ENCODE measurements around the gene CARS1.

DNA sequence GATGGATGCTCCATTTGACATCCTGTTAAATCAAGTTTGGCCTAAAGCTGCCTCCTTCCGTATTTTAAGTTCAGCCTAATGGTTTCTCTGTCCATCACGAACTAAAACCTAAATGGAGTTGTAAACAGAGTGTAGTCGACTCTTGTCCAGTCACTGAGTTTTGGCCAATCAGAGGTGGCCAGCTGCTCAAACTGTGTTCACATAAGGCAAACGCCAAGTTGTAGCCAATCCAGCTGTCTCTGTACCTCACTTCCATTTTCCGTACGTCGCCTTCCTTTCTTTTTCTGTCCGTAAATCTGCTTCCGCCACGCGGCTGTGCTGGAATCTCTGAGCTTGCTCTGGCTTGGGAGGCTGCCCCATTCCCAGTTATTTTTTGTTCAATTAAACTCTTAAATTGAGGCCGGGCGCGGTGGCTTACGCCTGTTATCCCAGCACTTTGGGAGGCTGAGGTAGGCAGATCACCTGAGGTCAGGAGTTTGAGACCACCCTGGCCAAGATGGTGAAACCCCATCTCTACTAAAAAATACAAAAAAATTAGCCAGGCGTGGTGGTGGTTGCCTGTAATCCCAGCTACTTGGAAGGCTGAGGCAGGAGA, 20.7 kb upstream of the CARS1 start:
- TF ChIP-seq, protein P1, sequence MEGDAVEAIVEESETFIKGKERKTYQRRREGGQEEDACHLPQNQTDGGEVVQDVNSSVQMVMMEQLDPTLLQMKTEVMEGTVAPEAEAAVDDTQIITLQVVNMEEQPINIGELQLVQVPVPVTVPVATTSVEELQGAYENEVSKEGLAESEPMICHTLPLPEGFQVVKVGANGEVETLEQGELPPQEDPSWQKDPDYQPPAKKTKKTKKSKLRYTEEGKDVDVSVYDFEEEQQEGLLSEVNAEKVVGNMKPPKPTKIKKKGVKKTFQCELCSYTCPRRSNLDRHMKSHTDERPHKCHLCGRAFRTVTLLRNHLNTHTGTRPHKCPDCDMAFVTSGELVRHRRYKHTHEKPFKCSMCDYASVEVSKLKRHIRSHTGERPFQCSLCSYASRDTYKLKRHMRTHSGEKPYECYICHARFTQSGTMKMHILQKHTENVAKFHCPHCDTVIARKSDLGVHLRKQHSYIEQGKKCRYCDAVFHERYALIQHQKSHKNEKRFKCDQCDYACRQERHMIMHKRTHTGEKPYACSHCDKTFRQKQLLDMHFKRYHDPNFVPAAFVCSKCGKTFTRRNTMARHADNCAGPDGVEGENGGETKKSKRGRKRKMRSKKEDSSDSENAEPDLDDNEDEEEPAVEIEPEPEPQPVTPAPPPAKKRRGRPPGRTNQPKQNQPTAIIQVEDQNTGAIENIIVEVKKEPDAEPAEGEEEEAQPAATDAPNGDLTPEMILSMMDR (IDR thresholded peaks at IDR 0.05) = no peak
- TF ChIP-seq POLR2A (IDR thresholded peaks at IDR 0.05) = no peak

Data from body of pancreas (tissue), 4 donors.